Naive B cell (primary cell): ENCODE results near the gene FOXP4. TPM values are rescaled to one million over a fixed set of nuclear protein-coding genes. Genes with fewer than 3 reads are reported as not detected.
A peak's percentile ranks its signal among the peaks of the same experiment; 100 is the strongest.

Source experiments
- ATAC-seq, 2 donors: fragments of 150-1000 bp; cut with Tn5 transposase; 2 replicates each; pipeline ENCODE4 v1.10.0; 2021; ENCODE audit warnings: low read depth in 2 of 2, mild to moderate bottlenecking in 2 of 2, moderate library complexity in 2 of 2
- DNase-seq: peaks from one replicate; pipeline ENCODE4 v3.0.0; 2022
- H3K27ac Mint-ChIP-seq, 6 donors: one replicate each; pipeline ENCODE4 v1.8.0; 2020 to 2022; ENCODE audit warnings: mild to moderate bottlenecking in 6 of 6, mixed read lengths in 6 of 6, moderate library complexity in 5 of 6, inconsistent platforms in 2 of 6
- H3K27me3 Mint-ChIP-seq, 3 donors: one replicate each; pipeline ENCODE4 v1.8.0; 2021 to 2022; ENCODE audit warnings: mixed read lengths in 3 of 3, mild to moderate bottlenecking in 1 of 3
- H3K36me3 Mint-ChIP-seq, 2 donors: one replicate each; pipeline ENCODE4 v1.8.0; 2020 to 2022; ENCODE audit warnings: mixed read lengths in 2 of 2, inconsistent platforms in 1 of 2, mild to moderate bottlenecking in 1 of 2
- H3K4me1 Mint-ChIP-seq, 3 donors: one replicate each; pipeline ENCODE4 v1.8.0; 2020 to 2022; ENCODE audit warnings: mixed read lengths in 3 of 3, inconsistent platforms in 1 of 3, mild to moderate bottlenecking in 1 of 3, moderate library complexity in 1 of 3
- H3K4me3 Mint-ChIP-seq, 8 donors: one replicate each; pipeline ENCODE4 v1.8.0; 2020 to 2022; ENCODE audit warnings: mild to moderate bottlenecking in 8 of 8, mixed read lengths in 8 of 8, moderate library complexity in 8 of 8, inconsistent platforms in 2 of 8
- H3K9me3 Mint-ChIP-seq, 7 donors: one replicate each; pipeline ENCODE4 v1.8.0; 2020 to 2022; ENCODE audit warnings: mixed read lengths in 7 of 7, mild to moderate bottlenecking in 5 of 7, inconsistent platforms in 2 of 7, moderate library complexity in 1 of 7
- polyA plus RNA-seq, 6 donors: library from polyadenylated mRNA; unstranded; fragments of 300-500 nt; fragmentation: Illumina TruSeq; gene quantifications; one replicate each; pipeline ENCODE4 v1.2.3, GENCODE V29; 2021; ENCODE audit warnings: low read depth in 6 of 6

Gene FOXP4
- polyA plus RNA-seq, 6 donors from 2014 or later, result 0.55 to 4.7 (median 2.2) TPM

GRCh38 chr6:41545247-41545702, 906 bp upstream of the FOXP4 start:
- peak overlapping the region; percentile 36 to 97 (median 72) for H3K27ac Mint-ChIP-seq
- DNase-seq (no peak), ATAC-seq (no peak)
- H3K27me3 Mint-ChIP-seq, result peaks cover 0 to 8% (median 0%) of the 10 kb centered on the region in 3 donors
- peak overlapping the region; percentile 82 to 97 (median 90) for H3K4me3 Mint-ChIP-seq
- peaks cover 39 to 43% (median 43%) of the 10 kb centered on the region in 3 donors for H3K4me1 Mint-ChIP-seq
- no peaks in the 10 kb centered on the region for H3K9me3 Mint-ChIP-seq
- no peaks in the 10 kb centered on the region for H3K36me3 Mint-ChIP-seq

GRCh38 chr6:41546475-41546865, 289 bp downstream of the FOXP4 start:
- H3K36me3 Mint-ChIP-seq, result no peaks in the 10 kb centered on the region
- no peaks in the 10 kb centered on the region for H3K9me3 Mint-ChIP-seq
- no peaks in the 10 kb centered on the region for H3K27me3 Mint-ChIP-seq
- DNase-seq (no peak), ATAC-seq (peak; percentile 45 to 50)
- H3K4me1 Mint-ChIP-seq, result peaks cover 43 to 47% (median 44%) of the 10 kb centered on the region in 3 donors
- peak overlapping the region in 1 of 6 donors; percentile 85 for H3K27ac Mint-ChIP-seq
- peak overlapping the region in 3 of 8 donors; percentile 57 to 90 (median 82) for H3K4me3 Mint-ChIP-seq

- ATAC-seq (no peak), DNase-seq (peak; percentile 19)
- no peaks in the 10 kb centered on the region for H3K36me3 Mint-ChIP-seq
- peak overlapping the region; percentile 90 to 97 (median 96) for H3K4me3 Mint-ChIP-seq
- peaks cover 49 to 53% (median 51%) of the 10 kb centered on the region in 3 donors for H3K4me1 Mint-ChIP-seq
- no peaks in the 10 kb centered on the region for H3K9me3 Mint-ChIP-seq
- no peaks in the 10 kb centered on the region for H3K27me3 Mint-ChIP-seq
- peak overlapping the region in 5 of 6 donors; percentile 24 to 91 (median 78) for H3K27ac Mint-ChIP-seq
These were observed 951 bp downstream of the FOXP4 start for GRCh38 chr6:41546866-41547798.

GRCh38 chr6:41547799-41548097, 1.6 kb downstream of the FOXP4 start:
- Mint-ChIP-seq H3K4me1 (peaks cover 51 to 56% (median 55%) of the 10 kb centered on the region in 3 donors), H3K27me3 (no peaks in the 10 kb centered on the region), H3K9me3 (no peaks in the 10 kb centered on the region), H3K36me3 (no peaks in the 10 kb centered on the region), H3K4me3 (peak overlapping the region; percentile 90 to 97 (median 96)), H3K27ac (peak overlapping the region in 3 of 6 donors; percentile 60 to 78 (median 78))
- no peak for ATAC-seq
- DNase-seq, result no peak

- peak overlapping the region; percentile 90 to 97 (median 96) for H3K4me3 Mint-ChIP-seq
- no peaks in the 10 kb centered on the region for H3K36me3 Mint-ChIP-seq
- peak overlapping the region in 5 of 6 donors; percentile 30 to 94 (median 78) for H3K27ac Mint-ChIP-seq
- no peaks in the 10 kb centered on the region for H3K27me3 Mint-ChIP-seq
- peaks cover 51 to 55% (median 54%) of the 10 kb centered on the region in 3 donors for H3K4me1 Mint-ChIP-seq
- H3K9me3 Mint-ChIP-seq, result no peaks in the 10 kb centered on the region
- ATAC-seq, result peak in 1 of 2 donors; percentile 6
- DNase-seq, result peak; percentile 49
These were observed 2.1 kb downstream of the FOXP4 start for GRCh38 chr6:41548098-41548840.

GRCh38 chr6:41548841-41549642, 2.9 kb downstream of the FOXP4 start:
- Mint-ChIP-seq H3K4me3 (peak overlapping the region; percentile 90 to 97 (median 96)), H3K36me3 (no peaks in the 10 kb centered on the region), H3K27ac (peak overlapping the region in 4 of 6 donors; percentile 15 to 94 (median 54)), H3K27me3 (no peaks in the 10 kb centered on the region), H3K4me1 (peaks cover 51 to 59% (median 55%) of the 10 kb centered on the region in 3 donors), H3K9me3 (no peaks in the 10 kb centered on the region)
- DNase-seq (peak; percentile 20), ATAC-seq (no peak)

- Mint-ChIP-seq H3K27me3 (no peaks in the 10 kb centered on the region), H3K4me1 (peaks cover 47 to 60% (median 51%) of the 10 kb centered on the region in 3 donors), H3K4me3 (peak overlapping the region in 7 of 8 donors; percentile 0 to 96 (median 90)), H3K9me3 (no peaks in the 10 kb centered on the region), H3K27ac (peak overlapping the region in 1 of 6 donors; percentile 78), H3K36me3 (no peaks in the 10 kb centered on the region)
- no peak for ATAC-seq
- DNase-seq, result no peak
These were observed 3.5 kb downstream of the FOXP4 start for GRCh38 chr6:41549673-41550072.

- Mint-ChIP-seq H3K27ac (peak overlapping the region in 1 of 6 donors; percentile 76), H3K4me1 (peaks cover 38 to 62% (median 49%) of the 10 kb centered on the region in 3 donors), H3K9me3 (no peaks in the 10 kb centered on the region), H3K27me3 (no peaks in the 10 kb centered on the region), H3K36me3 (no peaks in the 10 kb centered on the region), H3K4me3 (peak overlapping the region in 3 of 8 donors; percentile 0 to 41 (median 36))
- DNase-seq, result no peak
- ATAC-seq, result no peak
These were observed 5.0 kb downstream of the FOXP4 start for GRCh38 chr6:41551086-41551700.

- no peak for DNase-seq
- Mint-ChIP-seq H3K9me3 (no peaks in the 10 kb centered on the region), H3K4me3 (peak overlapping the region in 1 of 8 donors; percentile 12), H3K36me3 (no peaks in the 10 kb centered on the region), H3K4me1 (peaks cover 39 to 64% (median 51%) of the 10 kb centered on the region in 3 donors), H3K27me3 (no peaks in the 10 kb centered on the region), H3K27ac (peak overlapping the region in 1 of 6 donors; percentile 76)
- ATAC-seq, result no peak
These were observed 5.7 kb downstream of the FOXP4 start for GRCh38 chr6:41551857-41552256.

GRCh38 chr6:41552723-41553122, 6.5 kb downstream of the FOXP4 start:
- no peak overlapping the region for H3K4me3 Mint-ChIP-seq
- ATAC-seq (no peak), DNase-seq (no peak)
- H3K36me3 Mint-ChIP-seq, result no peaks in the 10 kb centered on the region
- peak overlapping the region in 1 of 6 donors; percentile 11 for H3K27ac Mint-ChIP-seq
- no peaks in the 10 kb centered on the region for H3K9me3 Mint-ChIP-seq
- H3K27me3 Mint-ChIP-seq, result no peaks in the 10 kb centered on the region
- H3K4me1 Mint-ChIP-seq, result peaks cover 39 to 67% (median 55%) of the 10 kb centered on the region in 3 donors

GRCh38 chr6:41553405-41553999, 7.3 kb downstream of the FOXP4 start:
- ATAC-seq, result no peak
- Mint-ChIP-seq H3K27me3 (no peaks in the 10 kb centered on the region), H3K9me3 (no peaks in the 10 kb centered on the region), H3K4me1 (peaks cover 32 to 64% (median 50%) of the 10 kb centered on the region in 3 donors), H3K4me3 (peak overlapping the region in 1 of 8 donors; percentile 58), H3K36me3 (no peaks in the 10 kb centered on the region), H3K27ac (no peak overlapping the region)
- DNase-seq, result no peak
